SK-N-SH (cell line): ENCODE data around the gene CPLANE1. TPM values are rescaled to one million over a fixed set of nuclear protein-coding genes. Genes with fewer than 3 reads are reported as not detected.

ENCODE experiments used
- CTCF ChIA-PET: fragments of 300-600, 350-600 bp; formaldehyde crosslinking; extraction: SDS; loops from one replicate; lab custom pipeline; 2021; lab: Yijun Ruan, JAX
- POLR2A ChIA-PET: fragments of 350-600 bp; sonication (Branson Sonifier 250); formaldehyde crosslinking; extraction: SDS; loops from one replicate; lab custom pipeline; 2020; ENCODE audit warnings: antibody characterized with exemption, inconsistent platforms; lab: Yijun Ruan, JAX
- DNase-seq: peaks from one replicate; pipeline ENCODE4 v3.0.0; 2012
- H2AFZ ChIP-seq: fragments of 200-600 bp; sonication (generic); 2 replicates; pipeline ENCODE4 v1.8.1; 2016; ENCODE audit warnings: antibody characterized with exemption, mild to moderate bottlenecking, low read depth
- H3F3A ChIP-seq: fragments of 200-600 bp; sonication (generic); replicated peaks from 2 replicates; pipeline ENCODE3; 2016; ENCODE audit warnings: antibody characterized with exemption, mild to moderate bottlenecking; ENCODE audit not compliant: insufficient read depth
- H3K27ac ChIP-seq, 2 experiments: fragments of 200-500 bp in 1 of 2; fragments of 200-600 bp in 1 of 2; sonication (Bioruptor generic) in 1 of 2; sonication (generic), shearing (Covaris generic) in 1 of 2; 2 replicates each; pipeline versions ENCODE4 v1.5.1 to v1.6.1; 2014 to 2016; ENCODE audit warnings: low read depth in 2 of 2, inconsistent platforms in 1 of 2, low read length in 1 of 2, mild to moderate bottlenecking in 1 of 2, mixed read lengths in 1 of 2
- H3K27me3 ChIP-seq: fragments of 200-600 bp; sonication (generic), shearing (Covaris generic); 2 replicates; pipeline ENCODE4 v1.6.1; 2016; ENCODE audit warnings: mixed run types; ENCODE audit not compliant: insufficient read depth
- H3K36me3 ChIP-seq, 2 experiments: fragments of 200-500 bp in 1 of 2; fragments of 200-600 bp in 1 of 2; sonication (Bioruptor generic) in 1 of 2; sonication (generic) in 1 of 2; replicated peaks in 1 of 2; 2 replicates each; pipeline versions ENCODE3 to v1.5.1; 2014 to 2016; ENCODE audit warnings: low read length in 1 of 2, mild to moderate bottlenecking in 1 of 2; ENCODE audit not compliant: insufficient read depth in 2 of 2, control insufficient read depth in 1 of 2
- H3K4me1 ChIP-seq, 2 experiments: fragments of 200-500 bp in 1 of 2; fragments of 200-600 bp in 1 of 2; sonication (Bioruptor generic) in 1 of 2; sonication (generic), shearing (Covaris generic) in 1 of 2; 2 replicates each; pipeline versions ENCODE4 v1.5.1 to v1.6.1; 2014 to 2016; ENCODE audit warnings: low read depth in 1 of 2, low read length in 1 of 2, mixed run types in 1 of 2; ENCODE audit not compliant: insufficient read depth in 2 of 2, control insufficient read depth in 1 of 2
- H3K4me2 ChIP-seq: fragments of 200-600 bp; sonication (generic), shearing (Covaris generic); 2 replicates; pipeline ENCODE4 v1.6.1; 2017; ENCODE audit warnings: mixed run types
- H3K4me3 ChIP-seq, 2 experiments: fragments of 200-500 bp in 1 of 2; fragments of 200-600 bp in 1 of 2; sonication (Bioruptor generic) in 1 of 2; sonication (generic), shearing (Covaris generic) in 1 of 2; 2 replicates each; pipeline versions ENCODE4 v1.5.1 to v1.8.1; 2014 to 2016; ENCODE audit warnings: low read depth in 2 of 2, inconsistent platforms in 1 of 2, low read length in 1 of 2, mild to moderate bottlenecking in 1 of 2, mixed read lengths in 1 of 2, moderate library complexity in 1 of 2
- H3K79me2 ChIP-seq: fragments of 200-600 bp; sonication (generic); 2 replicates; pipeline ENCODE4 v1.8.1; 2017; ENCODE audit warnings: mild to moderate bottlenecking; ENCODE audit not compliant: insufficient read depth
- H3K9ac ChIP-seq: fragments of 200-600 bp; sonication (generic); 2 replicates; pipeline ENCODE4 v1.6.1; 2017; ENCODE audit warnings: mixed run types
- H3K9me2 ChIP-seq: fragments of 200-600 bp; sonication (generic); 2 replicates; pipeline ENCODE4 v1.6.1; 2017; ENCODE audit warnings: mixed run types
- H3K9me3 ChIP-seq: fragments of 200-600 bp; sonication (generic); 2 replicates; pipeline ENCODE4 v1.6.1; 2017; ENCODE audit warnings: mixed run types, mild to moderate bottlenecking, moderate library complexity
- H4K20me1 ChIP-seq: fragments of 200-600 bp; sonication (generic); 2 replicates; pipeline ENCODE4 v1.6.1; 2017; ENCODE audit warnings: mild to moderate bottlenecking, mixed run types; ENCODE audit not compliant: insufficient read depth
- ELF1 ChIP-seq: IDR thresholded peaks from 2 replicates; pipeline ENCODE4 v1.4.0; 2012
- EP300 ChIP-seq, 2 experiments: IDR thresholded peaks; 2 replicates each; pipeline versions ENCODE4 v1.4.0 to v1.6.1; 2012; ENCODE audit warnings: borderline replicate concordance in 1 of 2, low read depth in 1 of 2, low read length in 1 of 2
- EZH2phosphoT487 ChIP-seq: fragments of 200-600 bp; sonication (generic); IDR thresholded peaks from 2 replicates; pipeline ENCODE4 v1.6.1; 2017; ENCODE audit warnings: low read depth, mixed run types, mild to moderate bottlenecking, antibody characterized with exemption, moderate library complexity, borderline replicate concordance
- FOSL2 ChIP-seq: IDR thresholded peaks from 2 replicates; pipeline ENCODE4 v1.4.0; 2012; ENCODE audit warnings: low read depth, mild to moderate bottlenecking, moderate library complexity, borderline replicate concordance
- FOXJ3 ChIP-seq: sonication (generic); formaldehyde crosslinking; IDR thresholded peaks from 2 replicates; pipeline ENCODE4 v1.5.1; 2020; ENCODE audit warnings: mild to moderate bottlenecking, missing genetic modification reagents
- GATA2 ChIP-seq: sonication (generic); formaldehyde crosslinking; IDR thresholded peaks from 2 replicates; pipeline ENCODE4 v1.5.0; 2020; ENCODE audit warnings: mild to moderate bottlenecking, missing genetic modification reagents
- RAD21 ChIP-seq: IDR thresholded peaks from 2 replicates; pipeline ENCODE4 v1.6.1; 2012; ENCODE audit warnings: mild to moderate bottlenecking, low read length
- RXRA ChIP-seq: IDR thresholded peaks from 2 replicates; pipeline ENCODE4 v1.4.0; 2012; ENCODE audit warnings: low read depth, mild to moderate bottlenecking, borderline replicate concordance
- SMC3 ChIP-seq: IDR thresholded peaks from 2 replicates; pipeline ENCODE4 v1.6.1; 2012; ENCODE audit warnings: low read depth, low read length, improper control_type of control experiment
- whole genome bisulfite sequencing: methylation state at CpG from one replicate; pipeline ENCODE4 v1.1.6; 2017; ENCODE audit warnings: low lambda C conversion rate; 5-methylcytosine and 5-hydroxymethylcytosine counted together
- polyA plus RNA-seq, 3 experiments: library from polyadenylated mRNA; depleted of rRNA; stranded (reverse); fragments of >200 nt; gene quantifications; 2 replicates each; pipeline ENCODE4 v1.2.3, GENCODE V29; 2012
- TF ChIP-seq, protein P1 (sequence below): fragments of 150-350 bp; IDR thresholded peaks from 2 replicates; pipeline ENCODE4 v1.6.1; 2017; ENCODE audit warnings: antibody characterized with exemption, low read length, low read depth, borderline replicate concordance
- TF ChIP-seq, protein P2 (sequence below): fragments of 150-350 bp; IDR thresholded peaks from 2 replicates; pipeline ENCODE4 v1.6.1; 2016; ENCODE audit warnings: mild to moderate bottlenecking, low read depth, low read length
- TF ChIP-seq, protein P3 (sequence below): IDR thresholded peaks from 2 replicates; pipeline ENCODE4 v1.4.0; 2012; ENCODE audit warnings: low read depth, borderline replicate concordance
- TF ChIP-seq, protein P4 (sequence below): IDR thresholded peaks from 2 replicates; pipeline ENCODE4 v1.4.0; 2012; ENCODE audit warnings: low read depth

Gene CPLANE1
- polyA plus RNA-seq, 1 of the 3 experiments (the other 2 are of a cell fraction), result 3.6 TPM

DNA sequence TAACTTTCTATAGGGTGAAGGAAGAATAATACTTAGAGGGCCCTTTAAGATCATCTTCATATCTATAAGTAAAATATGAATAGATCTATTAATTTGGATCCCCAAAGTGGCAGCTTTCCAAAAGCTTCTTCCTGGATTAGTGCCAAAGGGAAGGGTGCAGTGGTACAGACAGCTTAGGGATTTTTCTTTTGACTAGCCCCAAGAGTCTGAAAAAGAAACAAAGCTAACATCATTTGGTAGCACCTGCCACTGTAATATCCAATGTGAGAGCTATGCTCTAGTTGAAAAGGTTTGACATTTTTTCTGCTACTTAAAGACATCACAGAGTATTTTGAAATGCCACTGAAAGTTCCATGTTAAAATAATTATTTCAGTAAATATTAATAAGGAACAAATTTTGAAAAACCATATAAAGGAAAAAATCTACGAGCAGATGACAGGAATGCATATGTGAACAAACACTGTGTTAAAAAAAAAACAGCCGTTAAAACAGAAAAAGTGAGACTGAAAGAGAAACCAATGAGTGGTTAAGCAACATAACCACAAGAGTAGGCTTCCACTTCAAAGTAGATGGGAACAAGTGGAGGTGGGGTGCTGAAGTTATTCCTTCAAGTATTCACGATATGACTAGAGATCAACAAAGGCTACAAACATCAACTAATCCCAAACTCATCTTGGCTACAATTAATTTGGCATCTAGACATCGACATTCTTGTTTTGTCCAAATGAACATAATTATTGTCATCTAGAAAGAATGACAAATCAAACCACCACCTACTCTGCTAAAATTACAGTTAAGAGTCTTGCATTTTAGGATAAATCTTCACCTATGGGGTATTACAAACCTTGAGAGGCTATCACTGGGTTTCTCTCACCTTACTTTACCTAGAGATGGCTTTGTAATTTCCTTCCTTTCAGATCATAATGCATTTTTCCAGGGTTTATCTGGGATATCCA is 137.5 kb downstream of the CPLANE1 start (continued):
- TF ChIP-seq RXRA (no peak), ELF1 (no peak)

DNA sequence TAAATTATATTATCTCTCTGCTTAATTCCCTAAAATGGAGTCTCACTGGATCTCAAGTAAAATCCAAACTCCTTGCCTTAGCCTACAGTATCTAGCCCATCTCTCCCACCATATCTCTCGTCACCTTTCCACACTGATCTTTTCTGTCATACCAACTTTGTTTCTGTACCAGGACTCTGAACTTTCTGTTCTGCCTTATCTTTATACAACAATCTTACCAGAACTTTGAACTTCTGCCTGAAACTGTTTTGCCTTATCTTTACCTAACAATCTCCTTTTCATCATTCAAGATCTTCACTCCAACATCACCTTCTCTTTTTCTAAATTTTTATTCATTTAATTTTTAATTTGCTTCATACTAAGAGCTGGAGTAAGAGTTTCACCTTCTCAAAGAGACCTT is 139.0 kb downstream of the CPLANE1 start:
- Histone ChIP-seq H3K36me3 (peaks cover 37 to 65% of the 10 kb centered on the region in 2 experiments), H3K4me3 (no peak overlapping the region), H3F3A (no peaks in the 10 kb centered on the region), H2AFZ (no peak overlapping the region), H3K27ac (no peak overlapping the region), H3K9me3 (no peaks in the 10 kb centered on the region), H3K9me2 (no peaks in the 10 kb centered on the region), H3K79me2 (no peaks in the 10 kb centered on the region), H3K4me2 (no peak overlapping the region), H3K9ac (no peak overlapping the region), H3K27me3 (no peaks in the 10 kb centered on the region), H3K4me1 (no peaks in the 10 kb centered on the region), H4K20me1 (no peaks in the 10 kb centered on the region)
- POLR2A ChIA-PET, result no interaction called here
- CTCF ChIA-PET, result no interaction called here
- no peak for DNase-seq
- TF ChIP-seq, protein P1, sequence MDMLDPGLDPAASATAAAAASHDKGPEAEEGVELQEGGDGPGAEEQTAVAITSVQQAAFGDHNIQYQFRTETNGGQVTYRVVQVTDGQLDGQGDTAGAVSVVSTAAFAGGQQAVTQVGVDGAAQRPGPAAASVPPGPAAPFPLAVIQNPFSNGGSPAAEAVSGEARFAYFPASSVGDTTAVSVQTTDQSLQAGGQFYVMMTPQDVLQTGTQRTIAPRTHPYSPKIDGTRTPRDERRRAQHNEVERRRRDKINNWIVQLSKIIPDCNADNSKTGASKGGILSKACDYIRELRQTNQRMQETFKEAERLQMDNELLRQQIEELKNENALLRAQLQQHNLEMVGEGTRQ, result no peak
- TF ChIP-seq, protein P2, sequence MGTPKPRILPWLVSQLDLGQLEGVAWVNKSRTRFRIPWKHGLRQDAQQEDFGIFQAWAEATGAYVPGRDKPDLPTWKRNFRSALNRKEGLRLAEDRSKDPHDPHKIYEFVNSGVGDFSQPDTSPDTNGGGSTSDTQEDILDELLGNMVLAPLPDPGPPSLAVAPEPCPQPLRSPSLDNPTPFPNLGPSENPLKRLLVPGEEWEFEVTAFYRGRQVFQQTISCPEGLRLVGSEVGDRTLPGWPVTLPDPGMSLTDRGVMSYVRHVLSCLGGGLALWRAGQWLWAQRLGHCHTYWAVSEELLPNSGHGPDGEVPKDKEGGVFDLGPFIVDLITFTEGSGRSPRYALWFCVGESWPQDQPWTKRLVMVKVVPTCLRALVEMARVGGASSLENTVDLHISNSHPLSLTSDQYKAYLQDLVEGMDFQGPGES, result no peak
- TF ChIP-seq RAD21, result no peak
- no peak for TF ChIP-seq GATA2 (CRISPR knock-in tag)
- no peak for TF ChIP-seq SMC3
- no peak for TF ChIP-seq FOSL2
- TF ChIP-seq EP300 (IDR thresholded peaks at IDR 0.05; ENCODE audit: borderline replicate concordance in 1 of 2, low read depth in 1 of 2, low read length in 1 of 2), result no peak
- no peak for TF ChIP-seq FOXJ3
- TF ChIP-seq, protein P3, sequence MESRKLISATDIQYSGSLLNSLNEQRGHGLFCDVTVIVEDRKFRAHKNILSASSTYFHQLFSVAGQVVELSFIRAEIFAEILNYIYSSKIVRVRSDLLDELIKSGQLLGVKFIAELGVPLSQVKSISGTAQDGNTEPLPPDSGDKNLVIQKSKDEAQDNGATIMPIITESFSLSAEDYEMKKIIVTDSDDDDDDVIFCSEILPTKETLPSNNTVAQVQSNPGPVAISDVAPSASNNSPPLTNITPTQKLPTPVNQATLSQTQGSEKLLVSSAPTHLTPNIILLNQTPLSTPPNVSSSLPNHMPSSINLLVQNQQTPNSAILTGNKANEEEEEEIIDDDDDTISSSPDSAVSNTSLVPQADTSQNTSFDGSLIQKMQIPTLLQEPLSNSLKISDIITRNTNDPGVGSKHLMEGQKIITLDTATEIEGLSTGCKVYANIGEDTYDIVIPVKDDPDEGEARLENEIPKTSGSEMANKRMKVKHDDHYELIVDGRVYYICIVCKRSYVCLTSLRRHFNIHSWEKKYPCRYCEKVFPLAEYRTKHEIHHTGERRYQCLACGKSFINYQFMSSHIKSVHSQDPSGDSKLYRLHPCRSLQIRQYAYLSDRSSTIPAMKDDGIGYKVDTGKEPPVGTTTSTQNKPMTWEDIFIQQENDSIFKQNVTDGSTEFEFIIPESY, result no peak
- TF ChIP-seq, protein P4, sequence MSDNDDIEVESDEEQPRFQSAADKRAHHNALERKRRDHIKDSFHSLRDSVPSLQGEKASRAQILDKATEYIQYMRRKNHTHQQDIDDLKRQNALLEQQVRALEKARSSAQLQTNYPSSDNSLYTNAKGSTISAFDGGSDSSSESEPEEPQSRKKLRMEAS, result no peak
- TF ChIP-seq EZH2phosphoT487, result no peak
- WGBS, result 97% methylated on average over 1 of the region's 1 CpG
